OCI-LY7 (cell line): ENCODE measurements around the gene TMEM30B. TPM values are rescaled to one million over a fixed set of nuclear protein-coding genes. Genes with fewer than 3 reads are reported as not detected.

Source experiments
- BruUV-seq: library from RNA; stranded (reverse); fragments of 400-500 nt; replicated peaks from 2 replicates; lab custom pipeline; 2021; lab: Mats Ljungman, UMichigan
- CTCF ChIA-PET: fragments of 300-600 bp; sonication (Branson Sonifier 250); formaldehyde crosslinking; loops from one replicate; lab custom pipeline; 2022; ENCODE audit warnings: antibody characterized with exemption; ENCODE audit not compliant: unreplicated experiment; lab: Charles Lee
- POLR2A ChIA-PET: fragments of 300-600 bp; sonication (Branson Sonifier 250); formaldehyde crosslinking; loops from one replicate; lab custom pipeline; 2022; ENCODE audit warnings: antibody characterized with exemption; lab: Charles Lee
- DNase-seq: peaks from one replicate; pipeline ENCODE4 v3.0.0-alpha.2; 2015; ENCODE audit warnings: low spot score
- H2AFZ ChIP-seq: fragments of 200-600 bp; sonication (generic), shearing (Covaris generic); 2 replicates; pipeline ENCODE4 v1.6.1; 2014; ENCODE audit warnings: mild to moderate bottlenecking, antibody characterized with exemption, low read length, moderate library complexity
- H3K27ac ChIP-seq: fragments of 200-600 bp; sonication (generic); 2 replicates; pipeline ENCODE4 v1.5.1; 2014; ENCODE audit warnings: mixed run types, low read depth, mild to moderate bottlenecking, moderate library complexity, low read length, inconsistent platforms; ENCODE audit not compliant: poor library complexity, severe bottlenecking
- H3K36me3 ChIP-seq: fragments of 200-600 bp; sonication (generic); 2 replicates; pipeline ENCODE4 v1.6.1; 2014; ENCODE audit warnings: mild to moderate bottlenecking, antibody characterized with exemption, low read length, moderate library complexity, mixed read lengths; ENCODE audit not compliant: insufficient read depth
- H3K4me1 ChIP-seq: fragments of 200-600 bp; sonication (generic); 2 replicates; pipeline ENCODE4 v1.5.1; 2014; ENCODE audit warnings: mild to moderate bottlenecking, low read length; ENCODE audit not compliant: insufficient read depth, poor library complexity, severe bottlenecking
- H3K4me2 ChIP-seq: fragments of 200-600 bp; sonication (generic); 2 replicates; pipeline ENCODE4 v1.6.1; 2014; ENCODE audit warnings: mild to moderate bottlenecking, low read length
- H3K4me3 ChIP-seq: fragments of 200-600 bp; sonication (generic); 2 replicates; pipeline ENCODE4 v1.5.1; 2014; ENCODE audit warnings: mild to moderate bottlenecking, low read depth, low read length; ENCODE audit not compliant: poor library complexity, severe bottlenecking
- H3K79me2 ChIP-seq: fragments of 200-600 bp; sonication (generic); 2 replicates; pipeline ENCODE4 v1.6.1; 2016; ENCODE audit warnings: low read depth, mild to moderate bottlenecking, low read length, moderate library complexity, mixed read lengths; ENCODE audit not compliant: insufficient read depth
- H3K9me2 ChIP-seq: fragments of 200-600 bp; sonication (generic); 2 replicates; pipeline ENCODE4 v1.6.1; 2016; ENCODE audit warnings: mild to moderate bottlenecking, low read length, mixed read lengths; ENCODE audit not compliant: insufficient read depth
- H3K9me3 ChIP-seq: fragments of 200-600 bp; sonication (generic); 2 replicates; pipeline ENCODE4 v1.6.1; 2014; ENCODE audit warnings: mild to moderate bottlenecking, mixed run types, low read length, mixed read lengths
- H4K20me1 ChIP-seq: fragments of 200-600 bp; sonication (generic); 2 replicates; pipeline ENCODE4 v1.6.1; 2014; ENCODE audit warnings: mild to moderate bottlenecking, antibody characterized with exemption, low read length, moderate library complexity, mixed read lengths; ENCODE audit not compliant: insufficient read depth
- CTCF ChIP-seq: fragments of 200-600 bp; sonication (generic); conservative IDR thresholded peaks from 2 replicates; pipeline ENCODE4 v1.5.1; 2014; ENCODE audit warnings: mild to moderate bottlenecking, antibody characterized with exemption, low read length, moderate library complexity, mixed read lengths
- EZH2phosphoT487 ChIP-seq: fragments of 200-600 bp; sonication (generic); IDR thresholded peaks from 2 replicates; pipeline ENCODE4 v1.6.1; 2018; ENCODE audit warnings: low read depth, borderline replicate concordance, mild to moderate bottlenecking, mixed run types, antibody characterized with exemption, low read length, moderate library complexity, mixed read lengths
- intact Hi-C: fragments of 100-400 bp; cut with micrococcal nuclease; formaldehyde crosslinking; loops from one replicate; pipeline ENCODE4 v1.10.0; 2022; ENCODE audit not compliant: unreplicated experiment
- total RNA-seq, 2 experiments: library from RNA; depleted of rRNA in 1 of 2; stranded (reverse); fragments of >200 nt in 1 of 2; shearing (Covaris generic) in 1 of 2; gene quantifications; 2 replicates each; pipeline ENCODE4 v1.2.3, GENCODE V29; 2014 to 2022

Gene TMEM30B
- total RNA-seq, 2 experiments from 2014 or later = not detected

- H3K79me2 ChIP-seq = no peaks in the 10 kb centered on the region
- H3K36me3 ChIP-seq = no peaks in the 10 kb centered on the region
- intact Hi-C loops = no loop called here
- DNase-seq = no peak
- no peaks in the 10 kb centered on the region for H3K9me3 ChIP-seq
- TF ChIP-seq CTCF (no peak), EZH2phosphoT487 (no peak)
- no TSS peak for BruUV-seq
- no peak overlapping the region for H3K4me2 ChIP-seq
- no peak overlapping the region for H3K4me3 ChIP-seq
- H3K9me2 ChIP-seq = no peaks in the 10 kb centered on the region
- H3K27ac ChIP-seq = no peak overlapping the region
- no peaks in the 10 kb centered on the region for H3K4me1 ChIP-seq
- ChIA-PET POLR2A (interaction anchor here (0.5 to 0.6 kb wide), 2 partner anchors 262 to 278 kb away, joined by 3 to 4 read pairs; no protein-coding TSS in a partner anchor), CTCF (no interaction called here)
- H4K20me1 ChIP-seq = no peaks in the 10 kb centered on the region
- no peak overlapping the region for H2AFZ ChIP-seq
Measured at GRCh38 chr14:61264010-61264571, 17.0 kb downstream of the TMEM30B start.

GRCh38 chr14:61262082-61262481 is 19.1 kb downstream of the TMEM30B start:
- no peak overlapping the region for H3K27ac ChIP-seq
- CTCF ChIA-PET = no interaction called here
- no peaks in the 10 kb centered on the region for H3K9me3 ChIP-seq
- no peaks in the 10 kb centered on the region for H3K9me2 ChIP-seq
- POLR2A ChIA-PET = interaction anchor here (0.7 to 1.7 kb wide), 3 partner anchors 8 to 49 kb away, joined by 4 to 6 read pairs (median 5); no protein-coding TSS in a partner anchor
- H3K79me2 ChIP-seq = no peaks in the 10 kb centered on the region
- intact Hi-C loops = no loop called here
- no TSS peak for BruUV-seq
- H4K20me1 ChIP-seq = no peaks in the 10 kb centered on the region
- no peaks in the 10 kb centered on the region for H3K4me1 ChIP-seq
- H3K4me2 ChIP-seq = no peak overlapping the region
- H3K4me3 ChIP-seq = no peak overlapping the region
- H3K36me3 ChIP-seq = no peaks in the 10 kb centered on the region
- no peak for DNase-seq
- no peak overlapping the region for H2AFZ ChIP-seq
- TF ChIP-seq EZH2phosphoT487 (no peak), CTCF (no peak)
